ENCODE data around the gene GARRE1.
"Not testable (repeated sequence)": the region's sequence is repeated elsewhere in the genome, so short reads cannot be mapped to it uniquely, and the experiment has no call there.

GARRE1 gene

GRCh38 chr19:34254046-34254697 is at the start of gene GARRE1:
GARRE1 (plus strand) TSS chr19:34254554; CDS start chr19:34300474, 45,920 bp downstream.
- DNase-seq (ENCODE audit: low spot score) = peak; percentile 75

- DNase-seq (ENCODE audit: low spot score) = not testable (repeated sequence)
These were observed 49.0 kb upstream of the GARRE1 start for GRCh38 chr19:34205324-34205723.

- no peak for DNase-seq (ENCODE audit: low spot score)
These were observed 46.0 kb upstream of the GARRE1 start for GRCh38 chr19:34208291-34208884.

- DNase-seq (ENCODE audit: low spot score) = no peak
These were observed 44.6 kb upstream of the GARRE1 start for GRCh38 chr19:34209726-34210125.

GRCh38 chr19:34213283-34213682 is 41.1 kb upstream of the GARRE1 start:
- no peak for DNase-seq (ENCODE audit: low spot score)

- no peak for DNase-seq (ENCODE audit: low spot score)
These were observed 40.3 kb upstream of the GARRE1 start for GRCh38 chr19:34214040-34214439.

GRCh38 chr19:34215006-34215665 is 39.2 kb upstream of the GARRE1 start:
- DNase-seq (ENCODE audit: low spot score) = no peak

- DNase-seq (ENCODE audit: low spot score) = no peak
These were observed 38.7 kb upstream of the GARRE1 start for GRCh38 chr19:34215666-34216038.

- DNase-seq (ENCODE audit: low spot score) = not testable (repeated sequence)
These were observed 37.6 kb upstream of the GARRE1 start for GRCh38 chr19:34216745-34217219.

GRCh38 chr19:34217952-34218817 is 36.2 kb upstream of the GARRE1 start:
- no peak for DNase-seq (ENCODE audit: low spot score)

- DNase-seq (ENCODE audit: low spot score) = no peak
These were observed 35.6 kb upstream of the GARRE1 start for GRCh38 chr19:34218818-34219164.

- DNase-seq (ENCODE audit: low spot score) = peak; percentile 83
These were observed 33.8 kb upstream of the GARRE1 start for GRCh38 chr19:34220472-34221063.

- no peak for DNase-seq (ENCODE audit: low spot score)
These were observed 32.0 kb upstream of the GARRE1 start for GRCh38 chr19:34222386-34222785.

GRCh38 chr19:34224996-34225658 is 29.2 kb upstream of the GARRE1 start:
- no peak for DNase-seq (ENCODE audit: low spot score)

GRCh38 chr19:34225659-34226015 is 28.7 kb upstream of the GARRE1 start:
- no peak for DNase-seq (ENCODE audit: low spot score)

GRCh38 chr19:34226036-34226435 is 28.3 kb upstream of the GARRE1 start:
- no peak for DNase-seq (ENCODE audit: low spot score)

GRCh38 chr19:34228347-34228746 is 26.0 kb upstream of the GARRE1 start:
- no peak for DNase-seq (ENCODE audit: low spot score)

GRCh38 chr19:34228762-34229161 is 25.6 kb upstream of the GARRE1 start:
- peak; percentile 53 for DNase-seq (ENCODE audit: low spot score)

GRCh38 chr19:34229721-34230120 is 24.6 kb upstream of the GARRE1 start:
- no peak for DNase-seq (ENCODE audit: low spot score)

GRCh38 chr19:34230820-34231219 is 23.5 kb upstream of the GARRE1 start:
- peak; percentile 78 for DNase-seq (ENCODE audit: low spot score)

- DNase-seq (ENCODE audit: low spot score) = no peak
These were observed 22.9 kb upstream of the GARRE1 start for GRCh38 chr19:34231439-34231838.
